ENCODE results near the gene GCK.

Gene GCK

GRCh38 chr7:44103923-44104859 is 85.0 kb downstream of the GCK start, which contains the start of gene AEBP1:
Gene AEBP1 (plus strand): TSS chr7:44104345. CDS start chr7:44104666, 321 bp downstream.
- DNase-seq (ENCODE audit: low spot score), result no peak

GRCh38 chr7:44103566-44103922 is 85.7 kb downstream of the GCK start:
- no peak for DNase-seq (ENCODE audit: low spot score)

- no peak for DNase-seq (ENCODE audit: low spot score)
These were observed 86.2 kb downstream of the GCK start for GRCh38 chr7:44102846-44103565.

GRCh38 chr7:44101966-44102845 is 87.0 kb downstream of the GCK start:
- DNase-seq (ENCODE audit: low spot score), result no peak

- DNase-seq (ENCODE audit: low spot score), result no peak
These were observed 87.8 kb downstream of the GCK start for GRCh38 chr7:44101303-44101965.

- no peak for DNase-seq (ENCODE audit: low spot score)
These were observed 88.6 kb downstream of the GCK start for GRCh38 chr7:44100458-44101302.

GRCh38 chr7:44099669-44100068 is 89.6 kb downstream of the GCK start:
- DNase-seq (ENCODE audit: low spot score), result no peak

GRCh38 chr7:44098092-44099068 is 90.9 kb downstream of the GCK start:
- no peak for DNase-seq (ENCODE audit: low spot score)

- no peak for DNase-seq (ENCODE audit: low spot score)
These were observed 91.9 kb downstream of the GCK start for GRCh38 chr7:44097064-44097932.

- no peak for DNase-seq (ENCODE audit: low spot score)
These were observed 92.8 kb downstream of the GCK start for GRCh38 chr7:44096326-44096881.

- DNase-seq (ENCODE audit: low spot score), result no peak
These were observed 93.5 kb downstream of the GCK start for GRCh38 chr7:44095781-44096180.

GRCh38 chr7:44094883-44095592 is 94.2 kb downstream of the GCK start:
- no peak for DNase-seq (ENCODE audit: low spot score)

GRCh38 chr7:44094365-44094764 is 94.9 kb downstream of the GCK start:
- DNase-seq (ENCODE audit: low spot score), result no peak
